AG09309 (cell line): ENCODE measurements around the gene GKN2.

Source experiments
- DNase-seq: peaks from one replicate; pipeline ENCODE4 v3.0.0-alpha.2; 2010; ENCODE audit warnings: low read depth
- H3K4me3 ChIP-seq: 2 replicates; pipeline ENCODE4 v1.5.1; 2011; ENCODE audit warnings: mild to moderate bottlenecking, low read depth, low read length, moderate library complexity; ENCODE audit not compliant: control insufficient read depth
- TF ChIP-seq, protein P1 (sequence below): IDR thresholded peaks from 2 replicates; pipeline ENCODE4 v1.5.1; 2011; ENCODE audit warnings: mild to moderate bottlenecking, low read depth, low read length, inconsistent platforms; ENCODE audit not compliant: insufficient read depth, control insufficient read depth; ENCODE audit errors: missing control alignments

GKN2 gene

DNA sequence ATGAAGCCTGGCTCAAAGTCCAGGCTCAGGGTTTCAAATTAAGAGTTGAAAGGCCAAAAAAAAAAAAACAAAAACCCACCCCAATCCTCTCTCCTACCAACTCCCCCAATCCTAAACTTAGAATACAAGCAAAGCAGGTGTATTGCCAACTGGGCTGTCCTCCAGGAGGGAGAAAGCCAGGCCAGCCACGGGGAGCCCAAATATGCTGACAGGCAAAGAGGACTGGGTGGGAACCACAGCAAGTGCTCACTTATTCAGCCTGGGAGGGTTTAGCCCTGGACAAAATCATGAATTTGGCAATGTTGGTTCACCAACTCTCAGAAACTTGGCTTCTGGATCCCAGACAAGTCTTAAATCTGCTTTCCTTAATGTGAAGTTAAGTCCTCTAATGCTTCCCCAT, 36.5 kb downstream of the GKN2 start:
- TF ChIP-seq, protein P1, sequence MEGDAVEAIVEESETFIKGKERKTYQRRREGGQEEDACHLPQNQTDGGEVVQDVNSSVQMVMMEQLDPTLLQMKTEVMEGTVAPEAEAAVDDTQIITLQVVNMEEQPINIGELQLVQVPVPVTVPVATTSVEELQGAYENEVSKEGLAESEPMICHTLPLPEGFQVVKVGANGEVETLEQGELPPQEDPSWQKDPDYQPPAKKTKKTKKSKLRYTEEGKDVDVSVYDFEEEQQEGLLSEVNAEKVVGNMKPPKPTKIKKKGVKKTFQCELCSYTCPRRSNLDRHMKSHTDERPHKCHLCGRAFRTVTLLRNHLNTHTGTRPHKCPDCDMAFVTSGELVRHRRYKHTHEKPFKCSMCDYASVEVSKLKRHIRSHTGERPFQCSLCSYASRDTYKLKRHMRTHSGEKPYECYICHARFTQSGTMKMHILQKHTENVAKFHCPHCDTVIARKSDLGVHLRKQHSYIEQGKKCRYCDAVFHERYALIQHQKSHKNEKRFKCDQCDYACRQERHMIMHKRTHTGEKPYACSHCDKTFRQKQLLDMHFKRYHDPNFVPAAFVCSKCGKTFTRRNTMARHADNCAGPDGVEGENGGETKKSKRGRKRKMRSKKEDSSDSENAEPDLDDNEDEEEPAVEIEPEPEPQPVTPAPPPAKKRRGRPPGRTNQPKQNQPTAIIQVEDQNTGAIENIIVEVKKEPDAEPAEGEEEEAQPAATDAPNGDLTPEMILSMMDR = no peak
- H3K4me3 ChIP-seq = no peak overlapping the region
- DNase-seq = no peak

DNA sequence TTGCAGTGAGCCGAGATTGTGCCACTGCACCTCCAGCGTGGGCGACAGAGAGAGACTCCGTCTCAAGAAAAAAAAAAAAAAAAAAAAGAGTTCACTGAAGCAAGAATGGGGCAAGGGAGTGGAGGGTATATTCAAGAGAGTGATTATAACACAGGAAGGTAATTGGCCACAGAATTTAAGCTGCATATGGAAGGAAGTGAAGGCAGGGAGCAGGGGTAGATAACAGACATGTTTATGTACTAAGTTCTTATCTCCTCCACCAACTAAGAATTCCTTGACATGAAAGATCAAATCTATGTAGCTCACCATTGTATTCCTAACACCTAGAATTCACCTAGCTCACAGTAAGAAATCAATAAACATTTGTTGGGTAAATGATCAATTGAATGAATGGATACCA, 37.3 kb downstream of the GKN2 start:
- no peak for DNase-seq
- TF ChIP-seq, protein P1 = no peak
- no peak overlapping the region for H3K4me3 ChIP-seq

DNA sequence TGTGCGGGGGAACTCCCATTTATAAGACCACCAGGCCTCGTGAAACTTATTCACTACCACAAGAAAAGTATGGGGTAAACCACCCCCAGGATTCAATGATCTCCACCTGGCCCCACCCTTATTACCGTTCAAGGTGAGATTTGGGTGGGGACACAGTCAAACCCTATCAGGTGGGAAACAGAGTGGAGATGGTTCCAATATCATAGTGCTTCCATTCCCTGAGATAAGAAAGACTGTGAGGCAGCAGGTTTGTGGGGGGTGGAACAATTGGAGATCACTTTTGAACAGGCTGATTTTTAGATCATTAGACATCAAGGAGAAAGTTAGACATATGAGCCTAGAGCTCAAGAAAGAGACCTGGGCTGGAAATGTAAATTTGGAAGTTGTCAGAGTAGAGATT, 39.3 kb downstream of the GKN2 start:
- TF ChIP-seq, protein P1 = no peak
- H3K4me3 ChIP-seq = no peak overlapping the region
- DNase-seq = no peak

DNA sequence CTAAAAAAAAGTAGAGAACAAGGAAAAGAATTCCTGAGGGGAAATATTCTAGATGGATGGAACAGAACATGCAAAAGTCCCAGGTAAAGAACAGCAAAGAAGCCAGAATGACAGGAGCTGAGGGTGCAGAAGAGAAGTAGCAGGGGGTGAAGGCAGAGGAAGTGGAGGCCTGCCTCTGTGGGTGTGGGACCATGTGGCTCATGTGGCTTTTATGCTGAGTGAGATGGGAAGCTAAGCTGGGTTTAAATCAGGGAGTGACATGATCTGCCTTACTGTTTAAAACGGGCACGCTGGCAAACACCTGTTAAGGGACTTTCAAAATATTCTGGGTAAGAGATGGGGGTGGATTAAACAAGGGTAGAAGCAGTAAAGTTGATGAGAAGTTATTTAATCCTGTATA, 40.0 kb downstream of the GKN2 start:
- DNase-seq = no peak
- H3K4me3 ChIP-seq = no peak overlapping the region

DNA sequence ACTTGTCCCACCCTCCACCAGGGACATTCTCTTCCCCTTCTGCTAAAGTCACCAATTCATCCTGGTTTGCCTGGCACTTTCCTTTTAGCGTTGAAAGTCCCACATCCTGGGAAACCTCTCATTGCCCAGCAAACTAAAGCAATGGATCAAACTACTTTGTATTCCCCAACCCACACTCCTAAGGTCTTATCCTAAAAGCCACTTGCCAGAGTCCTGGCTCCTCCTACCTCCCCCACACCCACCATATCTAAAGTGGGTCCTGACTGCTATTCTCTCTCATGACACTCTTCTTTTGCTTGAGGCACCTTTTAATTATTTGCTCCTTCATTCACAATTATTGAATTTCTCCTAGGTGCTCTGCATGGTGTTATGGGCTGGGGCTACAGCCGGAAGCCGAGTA, 40.6 kb downstream of the GKN2 start:
- H3K4me3 ChIP-seq = no peak overlapping the region
- DNase-seq = no peak
- TF ChIP-seq, protein P1 = no peak

More for the DNA sequence above, 40.0 kb downstream of the GKN2 start:
- TF ChIP-seq, protein P1 = no peak

DNA sequence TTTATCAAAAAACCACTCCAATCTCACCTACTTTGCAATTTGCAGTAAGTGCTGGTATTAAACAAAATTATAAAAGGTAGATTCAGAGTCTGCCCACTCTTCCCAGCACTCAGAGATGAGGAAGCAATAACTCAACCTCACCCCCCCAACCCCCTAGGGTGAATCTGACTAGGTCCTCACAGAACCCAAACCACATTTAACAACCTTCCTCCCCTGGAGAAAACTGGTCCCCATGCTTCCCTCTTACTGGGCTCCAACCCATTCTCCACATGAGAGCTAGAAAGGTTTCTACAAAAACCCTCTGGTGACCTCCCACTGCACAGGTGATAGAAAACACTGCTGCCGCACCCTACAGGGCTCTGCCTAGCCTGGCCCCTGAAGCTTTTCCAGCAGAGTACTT, 41.0 kb downstream of the GKN2 start:
- H3K4me3 ChIP-seq = no peak overlapping the region
- TF ChIP-seq, protein P1 = no peak
- no peak for DNase-seq

DNA sequence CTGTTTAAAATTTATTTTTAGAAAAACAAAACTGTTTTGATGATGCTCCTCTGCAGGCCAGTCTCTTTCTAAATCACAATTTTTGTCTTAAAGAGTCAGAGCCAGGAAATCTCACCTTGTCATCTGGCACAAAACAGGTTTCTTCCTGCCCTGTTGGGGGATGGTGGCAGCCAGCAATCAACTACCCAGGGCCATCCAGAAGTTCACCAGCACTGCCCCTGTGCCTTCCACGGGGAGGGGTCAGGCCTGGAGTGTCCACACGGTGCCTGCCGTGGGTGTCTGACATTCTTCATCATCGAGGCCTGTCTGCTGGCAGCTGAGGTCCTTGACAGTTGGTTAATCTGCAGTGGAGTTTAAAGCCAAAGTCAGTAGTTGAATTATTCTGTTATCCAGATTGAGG, 41.4 kb downstream of the GKN2 start:
- no peak for DNase-seq
- H3K4me3 ChIP-seq = no peak overlapping the region
- TF ChIP-seq, protein P1 = no peak
